ENCODE results near the gene SORT1. TPM values are rescaled to one million over a fixed set of nuclear protein-coding genes. Genes with fewer than 3 reads are reported as not detected.

SORT1 gene
- total RNA-seq, 3 donors from 2014 or later = 89.8 to 109 (median 107) TPM

- TF ChIP-seq CTCF (IDR thresholded peaks at IDR 0.05) = no peak
Measured at GRCh38 chr1:109282497-109282951, 115.2 kb downstream of the SORT1 start.

GRCh38 chr1:109281680-109282496 is 115.8 kb downstream of the SORT1 start:
- TF ChIP-seq CTCF (IDR thresholded peaks at IDR 0.05) = no peak
- no peak overlapping the region for H3K4me3 ChIP-seq
- DNase-seq (no peak), ATAC-seq (no peak)
- intact Hi-C loops (cut with DNase I, micrococcal nuclease) = no loop called here
- H3K4me1 ChIP-seq (ENCODE audit: low read depth) = peaks cover 21% of the 10 kb centered on the region
- H3K9me3 ChIP-seq = no peaks in the 10 kb centered on the region
- no peaks in the 10 kb centered on the region for H3K36me3 ChIP-seq (ENCODE audit: low read depth)

More at GRCh38 chr1:109282497-109282951, 115.2 kb downstream of the SORT1 start:
- peaks cover 16% of the 10 kb centered on the region for H3K4me1 ChIP-seq (ENCODE audit: low read depth)
- H3K36me3 ChIP-seq (ENCODE audit: low read depth) = no peaks in the 10 kb centered on the region
- ATAC-seq (peak; percentile 18), DNase-seq (no peak)
- no peaks in the 10 kb centered on the region for H3K9me3 ChIP-seq
- no peak overlapping the region for H3K4me3 ChIP-seq
- intact Hi-C loops (cut with DNase I, micrococcal nuclease) = no loop called here

GRCh38 chr1:109280862-109281261 is 116.9 kb downstream of the SORT1 start:
- no peak for ATAC-seq
- intact Hi-C loops (cut with DNase I, micrococcal nuclease) = no loop called here

GRCh38 chr1:109279615-109280278 is 118.0 kb downstream of the SORT1 start:
- H3K9me3 ChIP-seq = no peaks in the 10 kb centered on the region
- no peak overlapping the region for H3K4me3 ChIP-seq
- no peak for DNase-seq
- H3K4me1 ChIP-seq (ENCODE audit: low read depth) = peaks cover 21% of the 10 kb centered on the region
- H3K36me3 ChIP-seq (ENCODE audit: low read depth) = no peaks in the 10 kb centered on the region
- no peak for ATAC-seq
- no peak for TF ChIP-seq CTCF (IDR thresholded peaks at IDR 0.05)
- intact Hi-C loops (cut with DNase I, micrococcal nuclease) = loop anchor here in 1 of 2 donors (5.0 kb wide), 1 partner anchor 118 kb away; the partner anchor contains the start of gene SORT1

More at GRCh38 chr1:109280862-109281261, 116.9 kb downstream of the SORT1 start:
- Histone ChIP-seq H3K9me3 (no peaks in the 10 kb centered on the region), H3K4me1 (ENCODE audit: low read depth) (peaks cover 21% of the 10 kb centered on the region), H3K4me3 (no peak overlapping the region), H3K36me3 (ENCODE audit: low read depth) (no peaks in the 10 kb centered on the region)
- no peak for TF ChIP-seq CTCF (IDR thresholded peaks at IDR 0.05)
- no peak for DNase-seq

- H3K36me3 ChIP-seq (ENCODE audit: low read depth) = no peaks in the 10 kb centered on the region
- ATAC-seq (peak; percentile 94), DNase-seq (peak; percentile 87 to 96 (median 93))
- no peak overlapping the region for H3K4me3 ChIP-seq
- intact Hi-C loops (cut with DNase I, micrococcal nuclease) = loop anchor here in 1 of 2 donors (5.0 kb wide), 1 partner anchor 120 kb away; the partner anchor contains the start of gene SORT1
- peak; percentile 91 for TF ChIP-seq CTCF (IDR thresholded peaks at IDR 0.05)
- no peaks in the 10 kb centered on the region for H3K9me3 ChIP-seq
- peaks cover 18% of the 10 kb centered on the region for H3K4me1 ChIP-seq (ENCODE audit: low read depth)
Measured at GRCh38 chr1:109277434-109278204, 120.1 kb downstream of the SORT1 start.
